HG03432 (cell line): ENCODE results near the gene P2RY13.
A peak's percentile ranks its signal among the peaks of the same experiment; 100 is the strongest.

Source experiments
- ATAC-seq: cut with Tn5 transposase; IDR thresholded peaks from one replicate; pipeline ENCODE4 v1.9.1; 2021; ENCODE audit warnings: mild to moderate bottlenecking, moderate library complexity; ENCODE audit not compliant: unreplicated experiment

Gene P2RY13

DNA sequence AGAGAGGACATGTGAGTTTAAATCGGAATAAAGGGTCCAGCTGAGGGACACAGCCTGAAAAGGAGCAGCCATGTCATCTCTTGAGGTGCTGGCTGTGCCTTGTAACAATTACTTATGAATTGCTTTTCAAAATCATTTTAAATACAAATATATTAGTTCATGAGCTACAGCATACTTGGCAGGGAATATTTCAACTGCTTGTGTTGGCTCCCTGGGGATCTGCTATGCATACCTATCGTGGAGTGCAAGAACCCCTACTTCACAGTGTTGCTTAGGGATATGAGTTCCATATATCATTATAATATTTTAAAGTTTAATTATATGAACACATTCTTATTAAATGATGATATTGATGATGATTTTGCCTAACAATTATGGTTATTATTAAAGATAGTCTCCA lies 31.9 kb downstream of the P2RY13 start:
- ATAC-seq = no peak

DNA sequence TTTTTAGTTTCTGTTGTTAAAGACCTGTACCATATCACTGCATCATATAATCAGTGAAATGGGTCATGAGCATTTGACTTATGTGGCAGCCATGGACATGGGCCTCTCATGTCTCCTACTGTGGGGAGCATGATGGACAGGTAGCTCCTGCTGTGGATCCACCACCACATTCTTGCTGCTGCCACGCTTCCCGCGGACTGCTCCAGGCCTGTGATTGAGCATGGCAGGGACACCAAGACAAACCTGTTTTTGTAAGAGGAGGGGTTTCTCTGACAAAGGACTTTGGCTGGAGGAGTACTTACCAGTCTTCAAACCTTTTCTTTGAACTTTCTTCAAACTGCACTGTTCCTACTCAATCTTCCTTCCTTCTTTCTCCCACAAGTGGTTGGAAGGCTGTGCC lies 33.1 kb downstream of the P2RY13 start:
- no peak for ATAC-seq

DNA sequence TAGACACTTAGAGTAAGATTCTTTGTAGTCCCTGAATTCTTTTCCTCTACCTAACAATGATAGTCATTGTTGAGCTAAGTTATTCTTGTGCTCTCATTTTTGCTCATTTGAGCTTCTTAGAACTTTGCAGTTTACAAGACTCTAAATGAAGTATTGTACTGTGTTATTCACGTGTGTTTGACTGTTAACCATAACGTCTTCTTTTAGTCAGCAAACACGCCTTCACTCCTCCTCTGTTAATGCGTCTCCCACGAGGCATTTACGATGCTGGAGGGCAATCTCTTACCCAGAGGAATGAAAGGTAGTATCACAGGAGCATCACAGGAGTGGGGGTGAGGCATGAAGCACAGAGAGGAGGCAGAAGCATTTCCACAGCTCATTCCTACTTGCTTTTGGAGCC lies 36.2 kb downstream of the P2RY13 start:
- ATAC-seq = no peak

DNA sequence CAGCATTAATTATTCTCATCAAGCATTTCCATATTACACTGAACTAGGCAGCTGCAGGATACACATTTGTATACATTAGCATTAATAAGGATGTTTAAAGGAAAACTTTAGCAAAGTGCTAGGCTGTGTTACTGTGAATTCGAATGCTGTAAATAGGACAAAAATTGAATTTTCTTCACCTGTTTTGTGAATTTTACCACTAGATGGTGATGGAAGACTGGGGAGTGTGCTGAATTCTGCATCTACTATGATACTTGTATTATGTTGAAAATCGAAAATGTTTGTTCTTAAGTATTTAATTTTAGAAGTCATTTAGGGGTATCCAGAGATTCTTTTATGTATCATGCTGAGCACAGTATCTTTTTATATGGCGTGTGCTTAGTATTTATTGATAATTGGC lies 38.7 kb downstream of the P2RY13 start:
- ATAC-seq = no peak

DNA sequence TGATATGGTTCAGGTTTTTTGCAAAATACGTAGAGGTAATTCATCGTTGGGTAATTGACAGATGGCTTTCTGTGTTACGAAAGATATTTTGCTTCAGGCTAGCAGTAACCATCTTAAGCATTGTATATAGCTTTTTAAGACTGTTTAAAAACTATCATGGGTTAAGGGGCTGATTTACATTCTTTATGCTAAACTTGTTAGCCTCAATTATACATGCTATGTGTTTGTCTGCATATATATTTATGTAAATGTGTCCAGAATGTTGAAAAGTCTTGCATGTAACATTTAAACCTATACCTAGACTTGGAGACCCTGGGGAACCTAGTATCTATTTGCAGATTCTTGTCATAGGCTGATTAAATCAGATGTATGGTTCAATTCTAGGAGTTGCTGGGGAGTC lies 39.9 kb downstream of the P2RY13 start:
- no peak for ATAC-seq

DNA sequence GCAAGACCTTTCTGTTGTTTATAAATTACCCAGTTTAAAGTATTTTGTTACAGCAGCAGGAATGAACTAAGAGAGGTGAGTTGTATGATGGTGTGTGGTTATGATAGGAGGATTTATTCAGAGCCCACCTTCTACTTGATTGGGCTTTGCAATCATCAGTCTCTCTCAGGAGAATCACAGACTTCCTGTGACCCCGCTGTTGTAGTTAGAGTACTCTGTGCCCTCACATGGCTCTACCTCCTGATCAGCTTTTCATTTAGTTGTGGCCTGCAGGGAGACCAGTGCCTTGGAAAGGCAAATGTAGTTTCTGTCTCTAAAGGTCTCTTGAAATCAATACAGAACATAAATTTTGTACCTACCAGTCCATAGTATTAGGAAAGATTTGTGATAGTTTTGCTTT lies 43.4 kb downstream of the P2RY13 start:
- ATAC-seq = no peak

DNA sequence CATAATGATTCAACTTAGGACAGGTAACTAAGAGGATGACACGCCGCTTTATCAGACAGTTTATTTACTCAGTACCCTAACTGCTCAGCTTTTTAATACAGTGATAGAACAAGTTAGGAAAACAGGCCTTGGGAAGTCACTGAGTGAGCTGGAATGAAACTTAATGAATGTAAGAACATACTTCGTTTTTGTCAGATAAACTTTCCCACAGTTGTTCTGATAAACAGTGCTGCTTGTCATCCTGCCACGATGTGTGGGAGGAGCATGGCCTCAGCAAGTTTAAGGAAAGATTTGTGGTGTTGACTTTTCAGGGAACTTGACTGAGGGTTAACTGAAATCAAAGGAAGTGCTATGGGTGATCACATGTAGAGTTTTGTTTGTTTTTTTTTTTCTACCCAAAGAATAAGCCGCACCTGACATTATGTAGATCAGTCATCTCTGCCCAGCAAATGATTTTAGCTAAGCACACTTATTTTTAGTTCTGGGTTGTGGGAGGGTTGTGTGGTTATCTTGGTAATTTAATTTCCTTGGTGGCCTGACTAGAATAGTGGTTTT lies 45.4 kb downstream of the P2RY13 start:
- no peak for ATAC-seq

DNA sequence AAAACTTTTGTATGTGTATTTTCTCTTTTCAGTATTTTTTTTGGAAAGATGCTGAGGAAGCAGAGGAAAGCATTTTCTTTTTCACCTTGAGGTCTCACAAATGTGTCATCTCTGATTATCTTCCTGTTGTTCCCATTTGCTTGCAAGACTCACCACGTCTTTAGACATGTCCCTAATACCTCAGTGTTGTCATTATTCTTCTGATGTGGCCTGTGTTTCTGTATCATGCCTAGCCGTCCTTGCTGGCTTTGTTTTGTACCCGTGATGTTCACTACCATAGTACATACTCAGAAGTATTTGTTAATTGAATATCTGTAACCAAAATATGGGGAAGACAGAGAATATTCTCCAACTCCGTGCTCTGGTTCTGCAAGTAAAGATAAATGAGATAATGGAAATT lies 46.0 kb downstream of the P2RY13 start:
- ATAC-seq = no peak

DNA sequence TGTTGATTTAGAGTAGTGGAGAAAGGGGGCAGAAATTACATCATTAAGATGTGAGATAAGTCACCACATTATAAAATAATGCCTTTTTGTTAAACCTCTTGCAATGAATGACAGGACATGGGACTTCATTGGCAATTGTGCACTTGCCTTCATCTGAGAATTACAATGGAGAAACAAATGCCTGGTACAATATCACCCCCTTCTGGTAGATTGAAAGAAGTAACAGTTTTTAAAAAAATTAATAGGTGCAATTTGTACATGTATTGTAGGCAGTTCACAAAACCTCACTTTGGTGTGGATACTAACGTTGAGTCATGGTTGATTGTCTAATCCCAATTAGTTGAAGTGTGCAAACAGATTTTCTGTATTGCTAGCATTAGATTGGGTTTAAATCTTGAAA lies 46.4 kb downstream of the P2RY13 start:
- no peak for ATAC-seq

DNA sequence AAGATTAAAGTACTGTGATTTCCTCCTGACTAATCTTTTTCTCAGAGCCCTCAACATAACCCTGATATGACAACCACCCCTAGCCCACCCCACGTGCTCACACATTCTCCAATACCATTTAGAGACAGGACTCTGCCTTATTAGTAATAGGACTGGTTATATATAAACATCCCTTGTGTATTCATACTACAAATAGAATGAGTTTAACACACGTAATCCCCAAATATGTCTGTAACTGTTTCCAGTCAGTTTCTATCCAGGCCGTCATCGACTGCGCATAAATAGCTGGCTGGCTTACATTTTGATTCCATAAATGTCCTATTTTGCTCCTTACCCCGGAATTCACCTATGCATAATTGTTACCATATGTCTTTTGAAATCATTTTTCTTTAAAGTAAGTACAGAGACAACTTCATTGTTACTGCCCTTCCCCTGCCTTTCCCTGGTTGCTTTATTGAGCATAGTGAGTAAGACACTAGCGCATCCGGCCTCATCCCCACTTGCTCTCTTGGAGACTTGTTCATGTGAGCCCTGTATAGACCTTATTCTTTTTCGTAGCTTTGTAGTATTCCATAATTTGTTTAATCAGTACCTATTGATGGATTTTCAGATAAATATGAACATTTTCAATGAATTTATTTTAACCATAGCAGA lies 47.6 kb downstream of the P2RY13 start:
- ATAC-seq = no peak

DNA sequence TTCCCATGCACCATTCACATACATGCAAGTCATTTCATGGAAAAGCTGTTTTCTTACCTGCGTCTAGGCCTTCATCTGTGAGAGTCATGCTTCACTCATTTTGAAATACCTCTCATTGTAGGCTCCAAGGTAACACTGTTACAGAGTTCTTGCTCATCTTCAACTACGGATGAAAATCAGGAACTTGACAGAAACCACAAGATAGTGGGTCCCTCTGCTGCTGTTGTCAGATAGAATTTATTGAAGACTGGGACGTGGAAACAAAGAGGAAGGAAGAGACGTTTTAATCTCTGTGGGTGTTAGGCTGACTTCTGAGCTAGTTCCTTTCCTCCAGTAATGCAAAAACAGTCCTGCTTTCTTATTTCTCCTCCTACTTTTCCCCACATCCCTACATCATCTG lies 51.1 kb downstream of the P2RY13 start, which contains the start of gene P2RY14:
P2RY14 (minus strand) TSS at position 313 of the 400 bp plus-strand sequence. CDS start 64,226 bp downstream, outside the sequence.
- peak; percentile 36 for ATAC-seq

DNA sequence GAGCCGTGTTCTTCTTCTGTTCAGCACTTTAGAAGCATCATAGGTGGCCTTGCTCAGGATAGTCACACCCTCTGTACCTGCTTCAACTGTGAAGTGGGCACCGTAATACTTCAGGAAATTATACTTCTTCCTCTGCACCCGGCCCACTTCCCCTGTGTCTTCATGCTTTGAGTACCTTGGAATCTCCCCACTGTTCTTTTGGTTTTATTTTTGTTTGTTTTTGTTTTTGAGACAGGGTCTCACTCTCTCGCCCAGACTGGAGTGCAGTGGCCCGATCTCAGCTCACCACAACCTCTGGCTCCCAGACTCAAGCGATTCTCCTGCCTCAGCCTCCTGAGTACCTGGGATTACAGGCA lies 52.7 kb downstream of the P2RY13 start:
- peak; percentile 68 for ATAC-seq
